Hematopoietic multipotent progenitor cell treated with erythropoietin and hydrocortisone succinate and interleukin-3 and kit ligand, for 8 days (in vitro differentiated cells): ENCODE results near the gene NCK2.
"Not testable (repeated sequence)": the region's sequence is repeated elsewhere in the genome, so short reads cannot be mapped to it uniquely, and the experiment has no call there.

Experiments
- DNase-seq: peaks from one replicate; pipeline ENCODE4 v3.0.0-alpha.2; 2015

Gene NCK2

DNA sequence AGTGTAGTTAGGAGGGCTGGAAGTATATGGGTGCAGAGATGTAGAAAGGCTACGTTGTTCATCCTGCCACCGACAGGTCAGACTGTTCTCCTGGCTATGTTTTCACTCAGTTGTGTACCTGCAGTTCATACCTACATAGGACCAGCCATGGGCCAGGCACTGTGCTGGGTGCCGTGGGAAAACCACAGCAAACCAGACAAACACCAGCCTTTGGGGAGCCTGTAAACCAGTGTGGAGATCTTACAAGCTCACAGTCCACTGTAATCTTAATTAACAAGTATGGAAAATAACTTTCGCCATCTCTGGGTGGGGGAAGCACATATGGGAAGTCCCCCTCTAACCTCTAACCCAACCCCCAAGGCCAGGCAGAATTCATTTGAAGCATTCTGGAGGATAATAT is 12.7 kb downstream of the NCK2 start:
- DNase-seq = no peak

GRCh38 chr2:105760191-105760590 is 15.5 kb downstream of the NCK2 start:
- DNase-seq = no peak

DNA sequence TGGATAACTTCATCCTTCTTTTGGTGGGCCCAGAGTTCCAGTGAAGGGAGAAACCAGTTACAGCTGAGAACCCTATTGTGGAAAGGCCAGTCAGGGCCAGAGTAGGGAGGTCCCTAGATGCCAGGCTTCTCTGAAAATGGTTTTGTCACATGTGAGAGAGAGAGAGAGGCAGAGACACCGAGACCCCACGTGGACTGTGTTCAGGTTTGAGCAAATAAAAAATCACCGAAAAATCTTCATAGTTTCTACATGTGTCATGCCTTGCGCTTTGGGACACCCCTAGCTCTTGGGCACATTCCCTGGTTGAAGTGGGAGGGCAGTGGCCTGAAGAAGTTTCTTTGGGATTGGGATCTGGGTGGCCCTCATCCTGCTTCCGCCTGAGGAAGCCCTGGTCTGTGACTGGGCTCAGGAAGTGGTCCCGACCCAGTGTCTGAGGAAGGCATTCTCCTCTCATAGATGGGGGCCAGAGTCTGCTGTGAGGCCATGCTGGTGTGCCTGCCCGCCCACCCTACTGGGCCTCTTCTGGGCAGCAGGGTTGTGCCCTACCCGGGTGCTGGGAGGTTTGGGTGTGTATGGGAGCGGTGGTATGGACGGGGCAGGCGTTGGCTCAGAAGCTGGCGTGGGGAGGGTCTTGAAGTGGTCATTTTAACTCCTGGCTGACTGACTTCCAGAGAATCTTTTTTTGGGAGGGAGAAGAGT is 16.1 kb downstream of the NCK2 start:
- no peak for DNase-seq

- DNase-seq = no peak
Observed at GRCh38 chr2:105761931-105762515, 17.3 kb downstream of the NCK2 start.

GRCh38 chr2:105763076-105763475 is 18.4 kb downstream of the NCK2 start:
- DNase-seq = no peak

DNA sequence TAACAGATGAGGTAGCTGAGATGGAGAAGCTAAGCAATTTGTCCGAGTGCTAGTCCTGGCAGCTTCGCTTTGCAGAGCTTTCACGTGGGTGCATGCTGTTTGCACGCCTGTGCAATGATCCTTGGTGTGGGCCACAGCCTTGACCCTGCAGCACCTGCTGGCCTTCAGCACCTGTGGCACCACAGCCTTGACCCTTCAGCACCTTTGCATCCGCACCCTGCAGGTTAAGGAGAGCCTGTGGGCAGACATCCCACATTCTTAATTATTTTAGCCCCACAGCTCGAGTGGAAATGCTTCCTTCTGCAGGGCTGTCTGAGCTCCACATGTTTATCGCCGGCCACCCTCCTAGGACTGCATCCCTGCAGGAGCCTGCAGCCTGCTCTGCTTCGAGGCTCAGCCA is 19.3 kb downstream of the NCK2 start:
- DNase-seq = no peak

DNA sequence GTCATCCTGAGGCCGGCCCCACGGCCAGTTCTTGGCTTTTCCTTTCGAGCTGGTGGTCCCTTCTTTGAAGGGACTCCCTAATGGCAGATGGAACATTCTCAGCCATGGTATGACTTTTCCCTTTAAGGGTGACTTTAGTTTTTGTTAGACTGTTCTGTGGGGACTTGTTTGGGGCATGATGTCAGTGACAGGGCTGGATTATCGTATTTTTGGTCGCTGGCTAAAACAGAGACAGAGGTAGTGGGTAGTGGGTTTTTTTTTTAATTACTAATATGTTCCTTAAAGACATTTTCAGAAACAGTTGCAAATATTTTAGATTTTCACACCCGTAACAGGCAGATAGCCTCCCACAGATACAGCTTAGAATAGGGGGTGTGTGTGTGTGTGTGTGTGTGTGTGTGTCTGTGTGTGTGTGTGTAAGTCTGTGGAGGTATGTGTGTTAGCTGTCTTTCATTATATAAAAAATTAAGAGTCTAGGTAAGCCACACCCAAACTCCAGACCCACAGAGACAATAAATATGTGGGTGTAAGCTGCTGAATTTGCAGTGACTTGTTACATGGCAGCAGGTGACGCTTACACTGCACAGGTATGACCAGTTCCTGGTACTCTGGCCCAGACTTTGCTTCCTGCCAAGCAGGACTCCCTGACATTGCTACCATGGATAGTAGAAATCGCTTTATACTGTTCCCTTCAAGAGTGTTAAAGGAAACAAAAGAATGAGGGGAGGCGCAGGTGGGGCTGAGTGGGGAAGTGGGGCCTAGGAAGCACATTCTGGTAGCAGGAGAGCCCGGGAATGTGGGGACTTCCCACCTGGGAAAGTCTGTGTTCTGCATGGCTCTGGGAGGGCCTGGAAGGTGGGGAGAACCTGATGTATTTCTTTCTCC is 20.9 kb downstream of the NCK2 start:
- DNase-seq = no peak

GRCh38 chr2:105766300-105766866 is 21.7 kb downstream of the NCK2 start:
- no peak for DNase-seq

DNA sequence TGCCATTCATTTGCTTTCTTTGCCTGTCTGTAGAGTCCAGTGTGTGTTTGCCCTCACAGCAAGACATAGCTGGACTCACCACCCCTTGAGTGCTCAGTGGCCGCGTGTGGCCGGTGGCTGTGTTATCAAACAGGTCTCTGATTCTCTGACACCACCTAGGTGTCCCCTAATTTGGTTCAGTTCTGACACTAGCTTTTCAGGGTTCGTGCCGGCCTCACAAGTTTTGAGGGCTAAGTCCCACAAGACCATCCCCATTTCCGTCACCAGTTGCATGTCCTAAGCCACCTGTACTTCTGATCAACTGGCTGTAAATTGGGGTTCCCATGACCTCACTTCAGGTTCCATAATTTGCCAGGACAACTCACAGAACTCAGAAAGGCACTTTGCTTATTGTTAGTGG is 23.5 kb downstream of the NCK2 start:
- no peak for DNase-seq

GRCh38 chr2:105768961-105769452 is 24.3 kb downstream of the NCK2 start:
- no peak for DNase-seq

DNA sequence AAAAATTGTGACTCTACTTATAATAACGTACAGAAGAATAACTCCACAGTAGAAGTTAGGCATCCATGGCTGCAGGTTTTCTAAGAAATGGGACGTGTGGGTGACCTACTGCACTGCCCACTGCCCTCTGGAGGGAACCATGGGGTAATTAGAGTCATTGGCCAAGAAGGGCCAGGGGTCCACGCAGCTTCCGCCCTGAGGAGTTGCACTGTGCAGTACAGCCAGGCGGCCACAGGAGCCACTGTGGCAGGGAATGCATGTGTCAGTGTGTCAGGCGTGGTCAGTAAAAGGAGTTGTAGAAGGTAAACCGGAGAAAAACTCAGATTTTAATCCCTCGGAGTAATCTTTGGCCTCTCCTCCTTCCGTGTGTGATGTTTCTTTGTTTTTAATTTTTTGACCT is 24.8 kb downstream of the NCK2 start:
- no peak for DNase-seq

GRCh38 chr2:105770149-105770548 is 25.4 kb downstream of the NCK2 start:
- no peak for DNase-seq

GRCh38 chr2:105771291-105771690 is 26.6 kb downstream of the NCK2 start:
- DNase-seq = not testable (repeated sequence)

GRCh38 chr2:105771836-105772235 is 27.1 kb downstream of the NCK2 start:
- no peak for DNase-seq

- DNase-seq = no peak
Observed at GRCh38 chr2:105772362-105772761, 27.6 kb downstream of the NCK2 start.

DNA sequence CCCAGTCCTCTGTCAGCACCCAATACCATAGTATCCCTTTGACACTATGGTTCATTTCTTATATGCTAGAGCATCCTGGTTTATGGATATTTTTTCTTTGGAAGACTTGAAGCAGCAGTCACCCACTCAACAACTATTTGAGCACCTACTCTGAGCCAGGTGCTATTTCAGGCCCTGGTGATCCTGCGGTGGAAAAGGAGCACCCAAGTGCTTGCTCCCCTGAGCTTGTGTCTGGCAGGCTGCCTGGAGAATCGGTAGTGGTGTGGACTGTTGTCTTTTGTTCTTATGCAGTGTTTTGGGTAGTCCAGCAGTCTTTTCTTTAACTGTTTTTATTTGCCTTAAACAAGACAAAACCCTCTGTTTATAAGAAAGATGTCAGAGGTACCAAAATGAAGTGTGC is 28.9 kb downstream of the NCK2 start:
- no peak for DNase-seq

GRCh38 chr2:105774781-105775337 is 30.1 kb downstream of the NCK2 start:
- no peak for DNase-seq

DNA sequence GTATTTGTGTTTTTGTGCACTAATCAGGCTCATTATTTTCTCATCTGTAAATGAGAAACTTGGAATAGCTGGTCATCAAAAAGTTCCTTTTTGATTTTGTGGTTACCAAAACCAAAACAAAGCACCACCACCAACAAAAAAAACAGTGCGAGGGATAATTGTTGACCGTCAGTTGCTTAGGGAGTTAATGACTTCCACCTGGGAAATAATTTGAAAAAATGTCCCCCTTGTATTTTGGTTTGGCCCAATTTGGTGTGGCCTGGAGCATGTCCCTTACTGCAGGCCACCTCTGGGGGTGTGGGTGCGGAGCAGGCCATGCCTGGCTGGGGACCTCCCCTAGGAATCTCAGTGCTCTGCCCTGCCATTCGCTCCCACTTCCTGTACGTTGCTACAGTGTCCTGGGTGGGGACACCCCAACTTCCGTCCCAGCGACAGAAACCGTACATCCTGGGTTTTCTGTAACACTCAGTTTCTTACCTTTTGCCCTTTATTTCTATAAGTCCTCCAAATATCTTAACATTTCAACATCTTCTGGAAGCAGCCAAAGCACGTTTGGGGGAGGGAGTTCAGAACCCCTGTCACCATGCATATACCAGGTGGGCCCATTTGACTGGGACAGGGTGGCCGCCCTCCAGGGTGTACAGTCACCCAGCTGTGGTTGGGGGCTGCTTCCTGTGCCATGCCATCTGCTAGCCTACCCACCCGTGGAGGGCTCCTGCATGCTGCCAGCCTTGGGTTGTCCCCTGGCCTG is 31.3 kb downstream of the NCK2 start:
- no peak for DNase-seq

DNA sequence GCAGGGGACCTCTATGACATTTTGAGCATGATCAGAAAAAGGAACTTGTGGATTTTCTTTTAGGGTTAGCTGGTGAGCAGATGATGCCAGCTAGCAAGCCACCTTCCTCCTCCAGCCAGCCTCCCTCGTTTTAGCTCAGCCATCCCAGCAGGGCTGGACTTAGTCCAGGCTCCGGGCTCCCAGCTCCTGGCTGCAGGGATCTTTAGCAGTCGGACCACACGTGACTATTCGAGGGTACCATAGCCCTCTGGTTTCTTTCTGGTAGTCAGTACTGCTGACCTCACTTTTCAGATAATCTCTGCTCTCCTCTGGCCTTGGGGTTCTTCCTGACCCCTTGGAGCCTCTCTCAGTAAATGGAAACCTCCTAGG is 31.8 kb downstream of the NCK2 start:
- DNase-seq = no peak

- DNase-seq = no peak
Observed at GRCh38 chr2:105777031-105777482, 32.3 kb downstream of the NCK2 start.

DNA sequence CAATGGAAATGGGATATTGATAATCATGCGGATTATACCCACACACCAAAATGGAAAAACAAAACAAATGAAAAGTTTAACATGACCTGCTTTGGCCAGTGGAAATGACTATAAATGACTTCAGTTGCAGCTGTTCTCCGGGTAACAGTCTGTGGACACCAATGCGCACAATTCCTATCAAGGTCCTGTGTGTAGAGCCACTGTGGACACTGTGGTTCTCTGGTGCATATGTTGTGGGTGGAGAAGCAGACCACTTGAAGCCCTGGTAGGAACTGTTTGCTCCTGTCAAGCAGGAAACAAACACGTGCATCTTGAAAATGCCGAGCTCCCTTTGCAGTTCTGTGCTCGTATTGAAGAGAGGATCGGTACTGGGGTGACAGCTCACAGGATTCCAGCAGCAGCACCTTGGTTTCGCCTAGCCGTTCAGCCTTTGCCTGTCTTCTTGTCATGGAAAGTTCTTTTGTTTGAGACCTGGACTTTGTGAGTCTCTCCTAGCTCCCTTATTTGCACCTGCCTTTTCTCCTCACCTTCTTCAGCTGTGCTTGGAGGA is 32.9 kb downstream of the NCK2 start:
- no peak for DNase-seq

- no peak for DNase-seq
Observed at GRCh38 chr2:105778080-105778607, 33.4 kb downstream of the NCK2 start.
